K562 (cell line): ENCODE results near the gene HSF2. TPM values are rescaled to one million over a fixed set of nuclear protein-coding genes. Genes with fewer than 3 reads are reported as not detected.

Experiments
- BMI1 ChIP-seq: fragments of 150-350 bp; IDR thresholded peaks from 2 replicates; pipeline ENCODE4 v1.6.1; 2014; ENCODE audit warnings: low read length
- BRCA1 ChIP-seq, 2 experiments: fragments of 450-650 bp in 1 of 2; sonication (generic) in 1 of 2; formaldehyde crosslinking in 1 of 2; IDR thresholded peaks; 2 replicates each; pipeline versions ENCODE4 v1.5.0 to v1.6.1; 2017 to 2020; ENCODE audit warnings: mild to moderate bottlenecking in 1 of 2, missing genetic modification reagents in 1 of 2
- CBFA2T2 ChIP-seq: fragments of 450-650 bp; conservative IDR thresholded peaks from 2 replicates; pipeline ENCODE4 v1.6.1; 2017; ENCODE audit warnings: mild to moderate bottlenecking
- CBX3 ChIP-seq, 2 experiments: IDR thresholded peaks; 1 replicate in 1 of 2; 2 replicates in 1 of 2; pipeline ENCODE4 v1.6.1; 2012; ENCODE audit warnings: inconsistent platforms in 2 of 2, low read length in 2 of 2, borderline replicate concordance in 1 of 2, control low read depth in 1 of 2
- EGR1 ChIP-seq: fragments of 450-650 bp; conservative IDR thresholded peaks from 2 replicates; pipeline ENCODE4 v1.6.1; 2017; ENCODE audit warnings: mild to moderate bottlenecking
- FOXA3 ChIP-seq, 2 experiments: fragments of 450-650 bp in 1 of 2; sonication (generic) in 1 of 2; formaldehyde crosslinking; IDR thresholded peaks in 1 of 2; conservative IDR thresholded peaks in 1 of 2; 2 replicates each; pipeline versions ENCODE4 v1.4.0 to v1.8.0; 2020 to 2022; ENCODE audit warnings: mild to moderate bottlenecking in 2 of 2, missing genetic modification reagents in 1 of 2
- HSF4 ChIP-seq: fragments of 250-450 bp; sonication (Bioruptor Pico); IDR thresholded peaks from 2 replicates; pipeline ENCODE4 v2.1.2; 2022; ENCODE audit warnings: mild to moderate bottlenecking, moderate library complexity, borderline replicate concordance
- MAFG ChIP-seq: fragments of 450-650 bp; conservative IDR thresholded peaks from 2 replicates; pipeline ENCODE4 v1.6.1; 2016; ENCODE audit warnings: missing genetic modification characterization, missing compliant biosample characterization
- NFIC ChIP-seq: fragments of 450-650 bp; IDR thresholded peaks from 2 replicates; pipeline ENCODE4 v1.6.1; 2017; ENCODE audit warnings: mild to moderate bottlenecking, inconsistent platforms
- SMARCA5 ChIP-seq: fragments of 450-650 bp; IDR thresholded peaks from 2 replicates; pipeline ENCODE4 v1.6.1; 2016
- SMARCB1 ChIP-seq: IDR thresholded peaks from 2 replicates; pipeline ENCODE4 v1.6.1; 2011; ENCODE audit warnings: improper control_type of control experiment, low read depth; ENCODE audit not compliant: insufficient read length
- SPI1 ChIP-seq: IDR thresholded peaks from 2 replicates; pipeline ENCODE4 v1.6.1; 2011; ENCODE audit warnings: low read depth, low read length, control low read depth, borderline replicate concordance
- TAF9B ChIP-seq: fragments of 450-650 bp; IDR thresholded peaks from 2 replicates; pipeline ENCODE4 v1.6.1; 2018; ENCODE audit warnings: mild to moderate bottlenecking; ENCODE audit not compliant: partially characterized antibody
- TEAD1 ChIP-seq, 2 experiments: fragments of 450-650 bp in 1 of 2; sonication (generic) in 1 of 2; formaldehyde crosslinking; IDR thresholded peaks; 2 replicates each; pipeline versions ENCODE4 v1.4.0 to v1.8.0; 2020 to 2022; ENCODE audit warnings: mild to moderate bottlenecking in 2 of 2, missing genetic modification reagents in 1 of 2
- YBX1 ChIP-seq: fragments of 450-650 bp; IDR thresholded peaks from 2 replicates; pipeline ENCODE4 v1.7.1; 2016; ENCODE audit warnings: mild to moderate bottlenecking
- ZC3H4 ChIP-seq: sonication (generic); formaldehyde crosslinking; IDR thresholded peaks from 2 replicates; pipeline ENCODE4 v1.9.0; 2021; ENCODE audit warnings: missing genetic modification reagents, borderline replicate concordance
- ZNF830 ChIP-seq: fragments of 250-450 bp; sonication (Bioruptor Pico); IDR thresholded peaks from 2 replicates; pipeline ENCODE4 v1.5.0; 2021; ENCODE audit warnings: mild to moderate bottlenecking
- polyA plus RNA-seq, 8 experiments: library from polyadenylated mRNA; depleted of rRNA in 4 of 8; stranded (reverse) in 5 of 8; unstranded in 3 of 8; fragments of >200 nt; fragmentation: Nextera tagmentation in 2 of 8; fragmentation: Illumina TruSeq in 1 of 8; extraction: Ambion mirVana in 2 of 8; extraction: Trizol in 1 of 8; gene quantifications; 2 replicates each; pipeline versions ENCODE4 v1.2.1 to v1.2.3, GENCODE V29; 2011 to 2014; ENCODE audit warnings: inconsistent platforms in 1 of 8, missing spikeins in 1 of 8
- total RNA-seq, 7 experiments: library from RNA; depleted of rRNA in 6 of 7; stranded (reverse); fragments of >200 nt in 6 of 7; fragmentation: Illumina TruSeq in 2 of 7; extraction: Trizol in 2 of 7; gene quantifications; 2 replicates each; pipeline versions ENCODE4 v1.2.1 to v1.2.3, GENCODE V29; 2011 to 2021; ENCODE audit warnings: low replicate concordance in 1 of 7
- TF ChIP-seq, protein P1 (sequence below): fragments of 250-450 bp; sonication (Bioruptor Pico); IDR thresholded peaks from 2 replicates; pipeline ENCODE4 v1.6.1; 2021; ENCODE audit warnings: mild to moderate bottlenecking
- TF ChIP-seq, protein P2 (sequence below): fragments of 450-650 bp; IDR thresholded peaks from 2 replicates; pipeline ENCODE4 v1.6.1; 2016; ENCODE audit warnings: mild to moderate bottlenecking
- TF ChIP-seq, protein P3 (sequence below): sonication (generic); IDR thresholded peaks from 2 replicates; pipeline ENCODE4 v1.6.1; 2016
- TF ChIP-seq, protein P4 (sequence below): IDR thresholded peaks from 2 replicates; pipeline ENCODE4 v1.6.1; 2014; ENCODE audit warnings: antibody characterized with exemption

HSF2 gene
- total and polyA plus RNA-seq, 9 of the 15 experiments (the other 6 are each of a cell fraction or from before 2014, with no cell fraction given) = 19.1 to 73.1 (median 29.2) TPM

DNA sequence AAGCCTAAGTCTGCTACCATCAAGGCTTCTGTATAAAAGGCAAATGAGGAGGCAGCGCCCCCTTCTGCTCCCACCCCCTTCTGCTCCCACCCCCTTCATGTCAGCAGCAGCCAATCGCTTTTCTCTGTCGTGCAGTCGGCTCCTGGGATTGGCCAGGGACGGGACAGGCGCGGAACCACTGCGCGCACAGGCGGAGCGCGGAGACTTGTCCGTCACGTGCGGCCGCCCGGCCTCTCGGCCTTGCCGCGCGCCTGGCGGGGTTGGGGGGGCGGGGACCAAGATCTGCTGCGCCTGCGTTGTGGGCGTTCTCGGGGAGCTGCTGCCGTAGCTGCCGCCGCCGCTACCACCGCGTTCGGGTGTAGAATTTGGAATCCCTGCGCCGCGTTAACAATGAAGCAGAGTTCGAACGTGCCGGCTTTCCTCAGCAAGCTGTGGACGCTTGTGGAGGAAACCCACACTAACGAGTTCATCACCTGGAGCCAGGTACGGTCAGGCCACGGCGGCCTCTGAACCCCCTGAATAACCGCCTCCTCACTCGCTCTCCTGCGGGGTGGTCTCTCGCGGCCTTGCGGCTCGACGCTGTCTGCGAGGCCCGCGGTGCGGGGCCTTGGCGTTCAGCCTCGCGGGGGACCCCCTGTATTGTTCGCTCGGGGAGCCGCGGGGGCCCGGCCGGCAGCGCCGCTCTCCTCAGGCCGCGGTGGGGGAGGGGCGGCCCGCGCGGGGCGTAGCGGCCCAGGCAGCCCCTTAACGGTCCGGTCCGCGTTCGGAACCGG, at the start of gene HSF2 (continued):
- TF ChIP-seq ZNF830 = no peak
- TF ChIP-seq, protein P1, sequence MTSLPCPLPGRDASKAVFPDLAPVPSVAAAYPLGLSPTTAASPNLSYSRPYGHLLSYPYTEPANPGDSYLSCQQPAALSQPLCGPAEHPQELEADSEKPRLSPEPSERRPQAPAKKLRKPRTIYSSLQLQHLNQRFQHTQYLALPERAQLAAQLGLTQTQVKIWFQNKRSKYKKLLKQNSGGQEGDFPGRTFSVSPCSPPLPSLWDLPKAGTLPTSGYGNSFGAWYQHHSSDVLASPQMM (CRISPR knock-in tag) = no peak
- TF ChIP-seq, protein P2, sequence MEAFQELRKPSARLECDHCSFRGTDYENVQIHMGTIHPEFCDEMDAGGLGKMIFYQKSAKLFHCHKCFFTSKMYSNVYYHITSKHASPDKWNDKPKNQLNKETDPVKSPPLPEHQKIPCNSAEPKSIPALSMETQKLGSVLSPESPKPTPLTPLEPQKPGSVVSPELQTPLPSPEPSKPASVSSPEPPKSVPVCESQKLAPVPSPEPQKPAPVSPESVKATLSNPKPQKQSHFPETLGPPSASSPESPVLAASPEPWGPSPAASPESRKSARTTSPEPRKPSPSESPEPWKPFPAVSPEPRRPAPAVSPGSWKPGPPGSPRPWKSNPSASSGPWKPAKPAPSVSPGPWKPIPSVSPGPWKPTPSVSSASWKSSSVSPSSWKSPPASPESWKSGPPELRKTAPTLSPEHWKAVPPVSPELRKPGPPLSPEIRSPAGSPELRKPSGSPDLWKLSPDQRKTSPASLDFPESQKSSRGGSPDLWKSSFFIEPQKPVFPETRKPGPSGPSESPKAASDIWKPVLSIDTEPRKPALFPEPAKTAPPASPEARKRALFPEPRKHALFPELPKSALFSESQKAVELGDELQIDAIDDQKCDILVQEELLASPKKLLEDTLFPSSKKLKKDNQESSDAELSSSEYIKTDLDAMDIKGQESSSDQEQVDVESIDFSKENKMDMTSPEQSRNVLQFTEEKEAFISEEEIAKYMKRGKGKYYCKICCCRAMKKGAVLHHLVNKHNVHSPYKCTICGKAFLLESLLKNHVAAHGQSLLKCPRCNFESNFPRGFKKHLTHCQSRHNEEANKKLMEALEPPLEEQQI = peak; percentile 49; the same call in 1 of the 2 replicates
- no peak for TF ChIP-seq SMARCB1
- no peak for TF ChIP-seq SPI1
- no peak for TF ChIP-seq HSF4 (CRISPR knock-in tag)
- no peak for TF ChIP-seq BMI1
- no peak for TF ChIP-seq CBFA2T2
- TF ChIP-seq ZC3H4 = no peak
- peak; percentile 37; the same call in 1 of the 2 replicates for TF ChIP-seq EGR1
- TF ChIP-seq TAF9B = peak; percentile 55
- TF ChIP-seq YBX1 = no peak
- TF ChIP-seq, protein P3, sequence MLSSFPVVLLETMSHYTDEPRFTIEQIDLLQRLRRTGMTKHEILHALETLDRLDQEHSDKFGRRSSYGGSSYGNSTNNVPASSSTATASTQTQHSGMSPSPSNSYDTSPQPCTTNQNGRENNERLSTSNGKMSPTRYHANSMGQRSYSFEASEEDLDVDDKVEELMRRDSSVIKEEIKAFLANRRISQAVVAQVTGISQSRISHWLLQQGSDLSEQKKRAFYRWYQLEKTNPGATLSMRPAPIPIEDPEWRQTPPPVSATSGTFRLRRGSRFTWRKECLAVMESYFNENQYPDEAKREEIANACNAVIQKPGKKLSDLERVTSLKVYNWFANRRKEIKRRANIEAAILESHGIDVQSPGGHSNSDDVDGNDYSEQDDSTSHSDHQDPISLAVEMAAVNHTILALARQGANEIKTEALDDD = no peak
- TF ChIP-seq BRCA1 (IDR thresholded peaks at IDR 0.05) = no peak
- no peak for TF ChIP-seq BRCA1 (CRISPR knock-in tag; IDR thresholded peaks at IDR 0.05)
- TF ChIP-seq FOXA3 (CRISPR knock-in tag; conservative IDR thresholded peaks at IDR 0.05 in 1 of 2, IDR thresholded peaks at IDR 0.05 in 1 of 2) = 0 out of 4 replicates have a peak, but pooled peaks of 1 of the 2 experiments have one; percentile 31
- peak in 1 of 2 experiments; percentile 86; a peak in 2 of 4 replicates for TF ChIP-seq TEAD1 (CRISPR knock-in tag; IDR thresholded peaks at IDR 0.05)
- TF ChIP-seq CBX3 (IDR thresholded peaks at IDR 0.05; ENCODE audit: borderline replicate concordance in 1 of 2, low read length in 2 of 2) = peak in 1 of 2 experiments; percentile 77; a peak in 1 of 3 replicates
- TF ChIP-seq MAFG = no peak
- TF ChIP-seq, protein P4, sequence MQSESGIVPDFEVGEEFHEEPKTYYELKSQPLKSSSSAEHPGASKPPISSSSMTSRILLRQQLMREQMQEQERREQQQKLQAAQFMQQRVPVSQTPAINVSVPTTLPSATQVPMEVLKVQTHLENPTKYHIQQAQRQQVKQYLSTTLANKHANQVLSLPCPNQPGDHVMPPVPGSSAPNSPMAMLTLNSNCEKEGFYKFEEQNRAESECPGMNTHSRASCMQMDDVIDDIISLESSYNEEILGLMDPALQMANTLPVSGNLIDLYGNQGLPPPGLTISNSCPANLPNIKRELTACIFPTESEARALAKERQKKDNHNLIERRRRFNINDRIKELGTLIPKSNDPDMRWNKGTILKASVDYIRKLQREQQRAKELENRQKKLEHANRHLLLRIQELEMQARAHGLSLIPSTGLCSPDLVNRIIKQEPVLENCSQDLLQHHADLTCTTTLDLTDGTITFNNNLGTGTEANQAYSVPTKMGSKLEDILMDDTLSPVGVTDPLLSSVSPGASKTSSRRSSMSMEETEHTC = 0 out of 2 replicates have a peak, but pooled peaks have one; percentile 12
- TF ChIP-seq NFIC = no peak
- no peak for TF ChIP-seq SMARCA5
